K562 (cell line): ENCODE data around the gene CDAN1. TPM values are rescaled to one million over a fixed set of nuclear protein-coding genes. Genes with fewer than 3 reads are reported as not detected.

Experiments
- ATAC-seq: fragments of 200-7000 bp; cut with Tn5 transposase; 3 replicates; pipeline ENCODE4 v1.9.1; 2020; ENCODE audit warnings: moderate library complexity
- BruUV-seq: library from RNA; stranded (reverse); fragments of 400-500 nt; replicated peaks from 2 replicates; lab custom pipeline; 2021; lab: Mats Ljungman, UMichigan
- CTCF ChIA-PET: fragments of 300-600 bp; formaldehyde crosslinking; extraction: SDS; loops from one replicate; lab custom pipeline; 2021; ENCODE audit warnings: low intra/inter-chr PET ratio; lab: Yijun Ruan, JAX
- POLR2A ChIA-PET: fragments of 300-600, 350-650 bp; sonication (Branson Sonifier 250); formaldehyde crosslinking; extraction: SDS; loops from one replicate; lab custom pipeline; 2021; ENCODE audit warnings: antibody characterized with exemption, inconsistent platforms; lab: Yijun Ruan, JAX
- DNase-seq, 4 experiments: peaks; one replicate each; pipeline versions ENCODE4 v3.0.0 to v3.0.0-alpha.2; 2011 to 2018; ENCODE audit warnings: low spot score in 3 of 4, mixed read lengths in 3 of 4; ENCODE audit errors: extremely low read depth in 1 of 4
- FAIRE-seq: peaks from 2 replicates; lab custom pipeline; 2011; peaks lifted over from hg19 to GRCh38; lab: Jason Lieb, UNC
- H2AFZ ChIP-seq: 2 replicates; pipeline ENCODE4 v1.6.0; 2011; ENCODE audit warnings: low read depth, low read length, control low read depth, inconsistent platforms
- H3K27ac ChIP-seq: fragments of 200-600 bp; 3 replicates; pipeline ENCODE4 v1.8.0; 2011; ENCODE audit warnings: low read depth, mild to moderate bottlenecking, control low read depth, inconsistent platforms, low read length, moderate library complexity, mixed read lengths; ENCODE audit errors: extremely low read depth
- H3K27me3 ChIP-seq, 2 experiments: fragments of 300-600 bp in 1 of 2; 2 replicates in 1 of 2; 3 replicates in 1 of 2; pipeline versions ENCODE4 v1.6.0 to v1.8.0; 2011; ENCODE audit warnings: inconsistent platforms in 2 of 2, low read length in 2 of 2, mild to moderate bottlenecking in 1 of 2, mixed read lengths in 1 of 2, moderate library complexity in 1 of 2; ENCODE audit not compliant: control insufficient read depth in 2 of 2, insufficient read depth in 2 of 2
- H3K36me3 ChIP-seq: fragments of 300-600 bp; 3 replicates; pipeline ENCODE4 v1.8.0; 2011; ENCODE audit warnings: mild to moderate bottlenecking, low read length, inconsistent platforms; ENCODE audit not compliant: control insufficient read depth, insufficient read depth
- H3K4me1 ChIP-seq, 2 experiments: fragments of 200-600 bp in 1 of 2; replicated peaks in 1 of 2; 2 replicates in 1 of 2; 3 replicates in 1 of 2; pipeline versions ENCODE4 v1.5.1 to v1.8.0; 2011; ENCODE audit warnings: inconsistent platforms in 2 of 2, low read length in 2 of 2, mild to moderate bottlenecking in 1 of 2, mixed read lengths in 1 of 2, moderate library complexity in 1 of 2; ENCODE audit not compliant: control insufficient read depth in 2 of 2, insufficient read depth in 2 of 2
- H3K4me2 ChIP-seq: 2 replicates; pipeline ENCODE4 v1.6.1; 2011; ENCODE audit warnings: low read length, control low read depth, inconsistent platforms, mixed read lengths; ENCODE audit not compliant: insufficient read depth
- H3K4me3 ChIP-seq: fragments of 200-600 bp; sonication (generic), shearing (Covaris generic); 2 replicates; pipeline ENCODE4 v1.5.1; 2016; ENCODE audit warnings: control low read depth, inconsistent platforms
- H3K79me2 ChIP-seq: fragments of 200-600 bp; 3 replicates; pipeline ENCODE4 v1.8.0; 2011; ENCODE audit warnings: low read length, inconsistent platforms; ENCODE audit not compliant: control insufficient read depth, insufficient read depth
- H3K9ac ChIP-seq, 2 experiments: 2 replicates each; pipeline versions ENCODE4 v1.6.0 to v1.6.1; 2011; ENCODE audit warnings: low read depth in 2 of 2, low read length in 2 of 2, control low read depth in 1 of 2, inconsistent platforms in 1 of 2, mild to moderate bottlenecking in 1 of 2, mixed read lengths in 1 of 2; ENCODE audit not compliant: insufficient read depth in 1 of 2
- H3K9me1 ChIP-seq: one replicate; pipeline ENCODE4 v1.6.0; 2011; ENCODE audit warnings: inconsistent platforms, mild to moderate bottlenecking, low read length, moderate library complexity; ENCODE audit not compliant: control insufficient read depth, insufficient read depth
- H3K9me3 ChIP-seq: replicated peaks from 2 replicates; pipeline ENCODE4 v1.5.1; 2011; ENCODE audit warnings: low read depth, low read length, inconsistent platforms; ENCODE audit not compliant: control insufficient read depth, insufficient read depth
- H4K20me1 ChIP-seq: replicated peaks from 2 replicates; pipeline ENCODE4 v1.6.1; 2011; ENCODE audit warnings: low read length, inconsistent platforms, mixed read lengths; ENCODE audit not compliant: control insufficient read depth, insufficient read depth
- CHD7 ChIP-seq: fragments of 200-600 bp; sonication (generic); IDR thresholded peaks from one replicate; pipeline ENCODE4 v1.6.1; 2012; ENCODE audit warnings: mild to moderate bottlenecking, low read depth, low read length, inconsistent platforms
- ESRRB ChIP-seq: fragments of 250-450 bp; sonication (Bioruptor Pico); IDR thresholded peaks from 2 replicates; pipeline ENCODE4 v1.5.0; 2020; ENCODE audit warnings: mild to moderate bottlenecking, moderate library complexity, borderline replicate concordance
- HDAC2 ChIP-seq: fragments of 450-650 bp; IDR thresholded peaks from 2 replicates; pipeline ENCODE4 v1.6.1; 2016; ENCODE audit warnings: mild to moderate bottlenecking
- MCM2 ChIP-seq: fragments of 450-650 bp; IDR thresholded peaks from 2 replicates; pipeline ENCODE4 v1.6.1; 2017; ENCODE audit warnings: low read depth, mild to moderate bottlenecking
- MEIS2 ChIP-seq: fragments of 450-650 bp; IDR thresholded peaks from 2 replicates; pipeline ENCODE4 v1.6.1; 2014; ENCODE audit warnings: mild to moderate bottlenecking; ENCODE audit not compliant: partially characterized antibody
- NCOA4 ChIP-seq: fragments of 450-650 bp; IDR thresholded peaks from 2 replicates; pipeline ENCODE4 v1.6.1; 2018; ENCODE audit warnings: mild to moderate bottlenecking; ENCODE audit not compliant: partially characterized antibody
- NONO ChIP-seq, 2 experiments: fragments of 200-400 bp in 1 of 2; fragments of 450-650 bp in 1 of 2; formaldehyde crosslinking in 1 of 2; IDR thresholded peaks; 2 replicates each; pipeline ENCODE4 v1.6.1; 2017; ENCODE audit warnings: low read depth in 2 of 2, mild to moderate bottlenecking in 2 of 2, moderate library complexity in 2 of 2, low read length in 1 of 2
- SMAD1 ChIP-seq: fragments of 150-350 bp; IDR thresholded peaks from 2 replicates; pipeline ENCODE4 v1.6.1; 2014; ENCODE audit warnings: low read length, low read depth; ENCODE audit not compliant: partially characterized antibody
- SMARCA4 ChIP-seq: fragments of 450-650 bp; IDR thresholded peaks from 2 replicates; pipeline ENCODE4 v1.6.1; 2016
- THRAP3 ChIP-seq: fragments of 450-650 bp; IDR thresholded peaks from 2 replicates; pipeline ENCODE4 v1.6.1; 2016; ENCODE audit warnings: mild to moderate bottlenecking, inconsistent platforms, borderline replicate concordance
- U2AF2 ChIP-seq: fragments of 200-400 bp; formaldehyde crosslinking; optimal IDR thresholded peaks from 2 replicates; pipeline ENCODE3; 2017; ENCODE audit warnings: low read depth, mild to moderate bottlenecking, low read length
- ZNF232 ChIP-seq: sonication (generic); formaldehyde crosslinking; IDR thresholded peaks from 2 replicates; pipeline ENCODE4 v1.8.0; 2022; ENCODE audit warnings: mild to moderate bottlenecking, missing genetic modification reagents
- WGBS: fragments of 100-300 bp; shearing (Covaris generic); methylation state at CpG from one replicate; pipeline ENCODE4 v1.1.6; 2016; ENCODE audit warnings: low coverage, mixed read lengths; ENCODE audit not compliant: insufficient coverage; ENCODE audit errors: missing lambda C conversion rate; 5-methylcytosine and 5-hydroxymethylcytosine counted together
- in situ Hi-C: fragments of 300-500 bp; cut with MboI; formaldehyde crosslinking; loops from 4 replicates; pipeline ENCODE4 v1.15.0; 2018; ENCODE audit warnings: inconsistent platforms, mixed read lengths
- intact Hi-C: fragments of 100-400 bp; cut with micrococcal nuclease; formaldehyde crosslinking; loops from 2 replicates; pipeline ENCODE4 v1.14.2; 2022
- polyA plus RNA-seq, 8 experiments: library from polyadenylated mRNA; depleted of rRNA in 4 of 8; stranded (reverse) in 5 of 8; unstranded in 3 of 8; fragments of >200 nt; fragmentation: Nextera tagmentation in 2 of 8; fragmentation: Illumina TruSeq in 1 of 8; extraction: Ambion mirVana in 2 of 8; extraction: Trizol in 1 of 8; gene quantifications; 2 replicates each; pipeline versions ENCODE4 v1.2.1 to v1.2.3, GENCODE V29; 2011 to 2014; ENCODE audit warnings: inconsistent platforms in 1 of 8, missing spikeins in 1 of 8
- total RNA-seq, 7 experiments: library from RNA; depleted of rRNA in 6 of 7; stranded (reverse); fragments of >200 nt in 6 of 7; fragmentation: Illumina TruSeq in 2 of 7; extraction: Trizol in 2 of 7; gene quantifications; 2 replicates each; pipeline versions ENCODE4 v1.2.1 to v1.2.3, GENCODE V29; 2011 to 2021; ENCODE audit warnings: low replicate concordance in 1 of 7

Gene CDAN1
- total and polyA plus RNA-seq, 9 of the 15 experiments (the other 6 are each of a cell fraction or from before 2014, with no cell fraction given): 1.6 to 34.4 (median 13.8) TPM

- FAIRE-seq (no peak), ATAC-seq (no peak), DNase-seq (no peak)
- Histone ChIP-seq H4K20me1 (peaks cover 4% of the 10 kb centered on the region; the same call in 1 of the 2 replicates), H2AFZ (no peak overlapping the region), H3K4me3 (no peak overlapping the region), H3K9me3 (no peaks in the 10 kb centered on the region), H3K79me2 (peaks cover 22% of the 10 kb centered on the region), H3K9ac (no peak overlapping the region), H3K27ac (no peak overlapping the region), H3K4me2 (no peak overlapping the region), H3K36me3 (peaks cover 65% of the 10 kb centered on the region), H3K4me1 (peaks cover 5 to 29% of the 10 kb centered on the region in 2 experiments; a peak in 4 of 5 replicates), H3K27me3 (no peaks in the 10 kb centered on the region), H3K9me1 (no peaks in the 10 kb centered on the region)
- intact Hi-C loops: loop anchor here (2.0 kb wide), 1 partner anchor 187 kb away; the partner anchor contains the start of gene TTBK2
- BruUV-seq: no TSS peak
- POLR2A ChIA-PET: interaction anchor here (0.6 to 1.5 kb wide), 4 partner anchors 9 to 466 kb away, joined by 3 to 5 read pairs (median 4); no protein-coding TSS in a partner anchor
- in situ Hi-C loops: no loop called here
- 95% methylated on average over 6 of the region's 6 CpGs for WGBS
- CTCF ChIA-PET: interaction anchor here (0.6 kb wide), 1 partner anchor 551 kb away, joined by 4 read pairs; no protein-coding TSS in a partner anchor
- TF ChIP-seq NCOA4: no peak
- TF ChIP-seq MEIS2: no peak
- no peak for TF ChIP-seq THRAP3
- no peak for TF ChIP-seq MCM2
- TF ChIP-seq SMAD1: no peak
- no peak for TF ChIP-seq U2AF2
- TF ChIP-seq NONO (IDR thresholded peaks at IDR 0.05; ENCODE audit: low read depth in 2 of 2, low read length in 1 of 2): no peak
- no peak for TF ChIP-seq HDAC2
- TF ChIP-seq SMARCA4: no peak
- no peak for TF ChIP-seq ESRRB
- no peak for TF ChIP-seq CHD7
- TF ChIP-seq ZNF232 (CRISPR knock-in tag): no peak
Observed at GRCh38 chr15:42734076-42734672, 2.8 kb downstream of the CDAN1 start.
